HepG2 (cell line): ENCODE results near the gene TMEM235. TPM values are rescaled to one million over a fixed set of nuclear protein-coding genes. Genes with fewer than 3 reads are reported as not detected.
A peak's percentile ranks its signal among the peaks of the same experiment; 100 is the strongest.

ENCODE experiments used
- ATAC-seq: fragments of 200-7000 bp; cut with Tn5 transposase; 3 replicates; pipeline ENCODE4 v1.9.1; 2020; ENCODE audit warnings: mild to moderate bottlenecking, moderate library complexity
- BruUV-seq: library from RNA; stranded (reverse); fragments of 400-500 nt; replicated peaks from 2 replicates; lab custom pipeline; 2021; lab: Mats Ljungman, UMichigan
- CTCF ChIA-PET: fragments of 300-600 bp; formaldehyde crosslinking; extraction: SDS; loops from one replicate; lab custom pipeline; 2021; ENCODE audit warnings: low total read pairs, inconsistent platforms, low intra/inter-chr PET ratio; lab: Yijun Ruan, JAX
- POLR2A ChIA-PET: fragments of 350-600 bp; sonication (Branson Sonifier 250); formaldehyde crosslinking; loops from one replicate; lab custom pipeline; 2020; ENCODE audit warnings: antibody characterized with exemption, inconsistent platforms; lab: Yijun Ruan, JAX
- DNase-seq: peaks from one replicate; pipeline ENCODE4 v3.0.0-alpha.2; 2015; ENCODE audit warnings: low spot score
- FAIRE-seq: peaks from 3 replicates; lab custom pipeline; 2011; peaks lifted over from hg19 to GRCh38; lab: Jason Lieb, UNC
- H2AFZ ChIP-seq: one replicate; pipeline ENCODE4 v1.6.1; 2011; ENCODE audit warnings: low read length, inconsistent platforms
- H3K27ac ChIP-seq: fragments of 300-600 bp; 3 replicates; pipeline ENCODE4 v1.8.0; 2011; ENCODE audit warnings: mixed run types, mild to moderate bottlenecking, mixed read lengths, low read length, inconsistent platforms; ENCODE audit not compliant: insufficient read depth; ENCODE audit errors: extremely low read length
- H3K27me3 ChIP-seq, 2 experiments: fragments of 200-600 bp in 1 of 2; 2 replicates in 1 of 2; 3 replicates in 1 of 2; pipeline versions ENCODE4 v1.6.0 to v1.8.0; 2011; ENCODE audit warnings: low read length in 2 of 2, mild to moderate bottlenecking in 2 of 2, moderate library complexity in 2 of 2, inconsistent platforms in 1 of 2; ENCODE audit not compliant: insufficient read depth in 2 of 2, control insufficient read depth in 1 of 2
- H3K36me3 ChIP-seq, 2 experiments: fragments of 200-600 bp in 1 of 2; replicated peaks in 1 of 2; 2 replicates in 1 of 2; 3 replicates in 1 of 2; pipeline versions ENCODE4 v1.5.1 to v1.8.0; 2011; ENCODE audit warnings: low read length in 2 of 2, inconsistent platforms in 1 of 2; ENCODE audit not compliant: insufficient read depth in 2 of 2, control insufficient read depth in 1 of 2
- H3K4me1 ChIP-seq: 2 replicates; pipeline ENCODE4 v1.5.1; 2012; ENCODE audit warnings: low read length, inconsistent platforms; ENCODE audit not compliant: insufficient read depth
- H3K4me2 ChIP-seq: 2 replicates; pipeline ENCODE4 v1.6.0; 2011; ENCODE audit warnings: low read depth, low read length, inconsistent platforms
- H3K4me3 ChIP-seq, 3 experiments: fragments of 200-600 bp in 1 of 3; sonication (generic), shearing (Covaris generic) in 1 of 3; replicated peaks in 1 of 3; 2 replicates each; pipeline ENCODE4 v1.5.1; 2011 to 2016; ENCODE audit warnings: low read length in 3 of 3, inconsistent platforms in 2 of 3, low read depth in 2 of 3, mild to moderate bottlenecking in 2 of 3, control low read depth in 1 of 3, mixed read lengths in 1 of 3; ENCODE audit not compliant: insufficient read depth in 1 of 3
- H3K79me2 ChIP-seq: one replicate; pipeline ENCODE4 v1.6.1; 2011; ENCODE audit warnings: low read length, inconsistent platforms; ENCODE audit not compliant: insufficient read depth
- H3K9ac ChIP-seq: 2 replicates; pipeline ENCODE4 v1.6.0; 2011; ENCODE audit warnings: mild to moderate bottlenecking, low read depth, low read length, inconsistent platforms; ENCODE audit not compliant: insufficient read depth
- H3K9me3 ChIP-seq: 2 replicates; pipeline ENCODE4 v1.5.1; 2012; ENCODE audit warnings: mild to moderate bottlenecking, low read length
- H4K20me1 ChIP-seq: 2 replicates; pipeline ENCODE4 v1.6.0; 2011; ENCODE audit warnings: inconsistent platforms, mild to moderate bottlenecking, low read length, moderate library complexity; ENCODE audit not compliant: insufficient read depth
- ATAD3A ChIP-seq: sonication (generic); formaldehyde crosslinking; IDR thresholded peaks from 2 replicates; pipeline ENCODE4 v1.4.0; 2020; ENCODE audit warnings: missing genetic modification reagents
- BATF2 ChIP-seq: sonication (generic); formaldehyde crosslinking; IDR thresholded peaks from 2 replicates; pipeline ENCODE4 v1.8.0; 2022; ENCODE audit warnings: mild to moderate bottlenecking, missing genetic modification reagents, moderate library complexity
- CCDC6 ChIP-seq: sonication (generic); formaldehyde crosslinking; IDR thresholded peaks from 2 replicates; pipeline ENCODE4 v1.8.1; 2022; ENCODE audit warnings: mild to moderate bottlenecking, missing genetic modification reagents, moderate library complexity
- GABPB1 ChIP-seq: IDR thresholded peaks from 2 replicates; pipeline ENCODE4 v1.6.1; 2016; ENCODE audit warnings: mild to moderate bottlenecking, missing genetic modification reagents, moderate library complexity, missing compliant biosample characterization
- HNF4A ChIP-seq: sonication (generic); formaldehyde crosslinking; IDR thresholded peaks from 2 replicates; pipeline ENCODE4 v1.4.0; 2020; ENCODE audit warnings: missing genetic modification reagents
- KLF16 ChIP-seq, 2 experiments: sonication (generic) in 1 of 2; formaldehyde crosslinking in 1 of 2; IDR thresholded peaks; 2 replicates each; pipeline versions ENCODE4 v1.6.1 to v1.8.0; 2016 to 2023; ENCODE audit warnings: missing genetic modification reagents in 2 of 2, missing compliant biosample characterization in 1 of 2
- NCOR1 ChIP-seq: fragments of 200-600 bp; sonication (generic); IDR thresholded peaks from 2 replicates; pipeline ENCODE4 v1.7.0; 2017; ENCODE audit warnings: antibody characterized with exemption, low read length, borderline replicate concordance
- POGZ ChIP-seq: sonication (generic); formaldehyde crosslinking; IDR thresholded peaks from 2 replicates; pipeline ENCODE4 v1.4.0; 2020; ENCODE audit warnings: mild to moderate bottlenecking, missing genetic modification reagents
- PRPF4 ChIP-seq: fragments of 200-400 bp; formaldehyde crosslinking; IDR thresholded peaks from 2 replicates; pipeline ENCODE4 v1.6.1; 2016; ENCODE audit warnings: low read length, low read depth; ENCODE audit not compliant: poor library complexity, severe bottlenecking
- REXO4 ChIP-seq: sonication (generic); formaldehyde crosslinking; IDR thresholded peaks from 2 replicates; pipeline ENCODE4 v1.8.0; 2022; ENCODE audit warnings: missing genetic modification reagents, mild to moderate bottlenecking, borderline replicate concordance
- SETDB1 ChIP-seq: sonication (generic); formaldehyde crosslinking; IDR thresholded peaks from 2 replicates; pipeline ENCODE4 v1.5.1; 2020; ENCODE audit warnings: missing genetic modification reagents, mild to moderate bottlenecking, borderline replicate concordance
- SP140L ChIP-seq: sonication (generic); formaldehyde crosslinking; IDR thresholded peaks from 2 replicates; pipeline ENCODE4 v1.4.0; 2020; ENCODE audit warnings: missing genetic modification reagents, borderline replicate concordance
- TRIM22 ChIP-seq: fragments of 450-650 bp; IDR thresholded peaks from 2 replicates; pipeline ENCODE4 v1.6.1; 2017
- ZBTB14 ChIP-seq: sonication (generic); formaldehyde crosslinking; IDR thresholded peaks from 2 replicates; pipeline ENCODE4 v1.4.0; 2020; ENCODE audit warnings: missing genetic modification reagents
- ZNF432 ChIP-seq: sonication (generic); formaldehyde crosslinking; IDR thresholded peaks from 2 replicates; pipeline ENCODE4 v1.5.0; 2020; ENCODE audit warnings: missing genetic modification reagents, mild to moderate bottlenecking, borderline replicate concordance
- ZNF615 ChIP-seq: sonication (generic); formaldehyde crosslinking; IDR thresholded peaks from 2 replicates; pipeline ENCODE4 v1.5.0; 2020; ENCODE audit warnings: mild to moderate bottlenecking, missing genetic modification reagents, borderline replicate concordance
- ZSCAN12 ChIP-seq: sonication (generic); formaldehyde crosslinking; IDR thresholded peaks from 2 replicates; pipeline ENCODE4 v1.9.0; 2021; ENCODE audit warnings: mild to moderate bottlenecking, missing genetic modification reagents
- ZSCAN25 ChIP-seq: sonication (generic); formaldehyde crosslinking; IDR thresholded peaks from 2 replicates; pipeline ENCODE4 v1.8.0; 2022; ENCODE audit warnings: mild to moderate bottlenecking, missing genetic modification reagents
- ZXDC ChIP-seq: sonication (generic); formaldehyde crosslinking; IDR thresholded peaks from 2 replicates; pipeline ENCODE4 v1.5.0; 2020; ENCODE audit warnings: mild to moderate bottlenecking, missing genetic modification reagents
- WGBS: methylation state at CpG from one replicate; pipeline ENCODE4 v1.1.6; 2017; ENCODE audit warnings: low lambda C conversion rate; 5-methylcytosine and 5-hydroxymethylcytosine counted together
- in situ Hi-C: cut with HindIII; loops from 2 replicates; pipeline ENCODE4 v1.10.0; 2017; ENCODE audit warnings: low pct_unique_long_range_greater_than_20kb; ENCODE audit not compliant: extremely low pct_ligation_motif_present
- intact Hi-C: fragments of 100-400 bp; cut with micrococcal nuclease; formaldehyde crosslinking; loops from one replicate; pipeline ENCODE4 v1.10.0; 2022; ENCODE audit not compliant: unreplicated experiment
- polyA plus RNA-seq, 8 experiments: library from polyadenylated mRNA; depleted of rRNA in 3 of 8; stranded (reverse) in 7 of 8; unstranded in 1 of 8; fragments of >200 nt; fragmentation: Illumina TruSeq in 4 of 8; extraction: Trizol in 4 of 8; gene quantifications; 2 replicates each; pipeline versions ENCODE4 v1.2.1 to v1.2.3, GENCODE V29; 2011 to 2016; ENCODE audit warnings: low read depth in 4 of 8, missing spikeins in 1 of 8, mixed read lengths in 1 of 8; ENCODE audit not compliant: insufficient read depth in 1 of 8
- total RNA-seq, 5 experiments: library from RNA; depleted of rRNA; stranded (reverse); fragments of >200 nt; fragmentation: Illumina TruSeq; extraction: Trizol; gene quantifications; 2 replicates each; pipeline ENCODE4 v1.2.3, GENCODE V29; 2016; ENCODE audit warnings: low read depth in 1 of 5

Gene TMEM235
- total and polyA plus RNA-seq, 2 of the 13 experiments (the other 11 are each of a cell fraction or from before 2014, with no cell fraction given), result not detected

- Histone ChIP-seq H3K4me1 (peaks cover 56% of the 10 kb centered on the region), H3K9me3 (no peaks in the 10 kb centered on the region), H3K27me3 (peaks cover 0 to 4% of the 10 kb centered on the region in 2 experiments; a peak in 1 of 5 replicates), H3K79me2 (no peaks in the 10 kb centered on the region), H3K27ac (no peak overlapping the region), H2AFZ (no peak overlapping the region), H3K4me3 (no peak overlapping the region; a peak in 1 of 6 replicates), H4K20me1 (no peaks in the 10 kb centered on the region), H3K36me3 (no peaks in the 10 kb centered on the region), H3K9ac (no peak overlapping the region), H3K4me2 (peak overlapping the region; percentile 30)
- ATAC-seq (peak; percentile 1; the same call in 1 of the 3 replicates), FAIRE-seq (no peak), DNase-seq (no peak)
- intact Hi-C loops, result loop anchor here (10.0 kb wide), 1 partner anchor 1016 kb away; no protein-coding TSS in a partner anchor
- CTCF ChIA-PET, result interaction anchor here (2.0 kb wide), 1 partner anchor 136 kb away, joined by 13 read pairs; no protein-coding TSS in a partner anchor
- POLR2A ChIA-PET, result no interaction called here
- in situ Hi-C loops, result no loop called here
- 62% methylated on average over 8 of the region's 16 CpGs for WGBS
- BruUV-seq, result no TSS peak
- TF ChIP-seq TRIM22, result no peak
- no peak for TF ChIP-seq SETDB1 (CRISPR knock-in tag)
- TF ChIP-seq SP140L, result no peak
- TF ChIP-seq ZSCAN25 (CRISPR knock-in tag), result no peak
- no peak for TF ChIP-seq HNF4A (CRISPR knock-in tag)
- no peak for TF ChIP-seq ZSCAN12 (CRISPR knock-in tag)
- TF ChIP-seq PRPF4, result no peak
- TF ChIP-seq REXO4 (CRISPR knock-in tag), result no peak
- no peak for TF ChIP-seq ZNF432
- TF ChIP-seq KLF16 (CRISPR knock-in tag; IDR thresholded peaks at IDR 0.05), result no peak
- no peak for TF ChIP-seq CCDC6
- no peak for TF ChIP-seq POGZ (CRISPR knock-in tag)
- no peak for TF ChIP-seq ZBTB14 (CRISPR knock-in tag)
- TF ChIP-seq GABPB1 (CRISPR knock-in tag), result no peak
- TF ChIP-seq NCOR1, result no peak
- 0 out of 2 replicates have a peak, but pooled peaks have one; percentile 4 for TF ChIP-seq BATF2 (CRISPR knock-in tag)
- no peak for TF ChIP-seq ZXDC (CRISPR knock-in tag)
- TF ChIP-seq ATAD3A (CRISPR knock-in tag), result 0 out of 2 replicates have a peak, but pooled peaks have one; percentile 7
- no peak for TF ChIP-seq ZNF615
Observed at GRCh38 chr17:78249074-78249817, 17.8 kb downstream of the TMEM235 start.
